HCT116 (cell line): ENCODE measurements around the gene PIGX. TPM values are rescaled to one million over a fixed set of nuclear protein-coding genes. Genes with fewer than 3 reads are reported as not detected.
A peak's percentile ranks its signal among the peaks of the same experiment; 100 is the strongest.

ENCODE experiments used
- ATAC-seq: fragments of 200-7000 bp; cut with Tn5 transposase; 2 replicates; pipeline ENCODE4 v1.9.1; 2020; ENCODE audit warnings: mild to moderate bottlenecking, moderate library complexity
- BruUV-seq: library from RNA; stranded (reverse); fragments of 400-500 nt; replicated peaks from 2 replicates; lab custom pipeline; 2021; lab: Mats Ljungman, UMichigan
- CTCF ChIA-PET: fragments of 300-600 bp; sonication (Branson Sonifier 250); formaldehyde crosslinking; loops from one replicate; lab custom pipeline; 2021; ENCODE audit warnings: antibody characterized with exemption; lab: Charles Lee
- POLR2A ChIA-PET: fragments of 300-600, 350-600 bp; sonication (Branson Sonifier 250); formaldehyde crosslinking; loops from one replicate; lab custom pipeline; 2021; ENCODE audit warnings: antibody characterized with exemption; lab: Charles Lee
- RAD21 ChIA-PET, 2 experiments: fragments of 300-600 bp; sonication (Branson Sonifier 250); formaldehyde crosslinking; loops; one replicate each; lab custom pipeline; 2023; ENCODE audit warnings: low total read pairs in 2 of 2; ENCODE audit not compliant: uncharacterized antibody in 2 of 2, unreplicated experiment in 2 of 2, low non-redundant PET in 1 of 2; lab: Charles Lee
- DNase-seq: peaks from one replicate; pipeline ENCODE4 v3.0.0-alpha.2; 2010; ENCODE audit warnings: low read depth, low spot score
- H2AFZ ChIP-seq: fragments of 200-600 bp; shearing (Covaris generic), sonication (generic); 2 replicates; pipeline ENCODE4 v1.6.1; 2017; ENCODE audit warnings: low read depth, mixed run types, mixed read lengths, antibody characterized with exemption, low read length; ENCODE audit not compliant: poor library complexity, severe bottlenecking
- H3K27ac ChIP-seq: 2 replicates; pipeline ENCODE4 v1.5.1; 2012; ENCODE audit warnings: low read depth, low read length
- H3K27me3 ChIP-seq: fragments of 200-600 bp; sonication (generic); 2 replicates; pipeline ENCODE4 v1.6.1; 2016; ENCODE audit warnings: mixed run types, low read length, mixed read lengths; ENCODE audit not compliant: insufficient read depth
- H3K36me3 ChIP-seq, 2 experiments: fragments of 200-500 bp in 1 of 2; fragments of 200-600 bp in 1 of 2; sonication (Bioruptor generic) in 1 of 2; sonication (generic) in 1 of 2; 2 replicates each; pipeline versions ENCODE4 v1.5.1 to v1.6.1; 2014 to 2016; ENCODE audit warnings: low read length in 2 of 2, inconsistent platforms in 1 of 2, mixed read lengths in 1 of 2, mixed run types in 1 of 2; ENCODE audit not compliant: insufficient read depth in 2 of 2, control insufficient read depth in 1 of 2
- H3K4me1 ChIP-seq, 2 experiments: fragments of 200-600 bp in 1 of 2; sonication (generic) in 1 of 2; 2 replicates each; pipeline versions ENCODE4 v1.5.1 to v1.6.1; 2012 to 2017; ENCODE audit warnings: low read length in 2 of 2, inconsistent platforms in 1 of 2, mild to moderate bottlenecking in 1 of 2, mixed read lengths in 1 of 2, mixed run types in 1 of 2, moderate library complexity in 1 of 2; ENCODE audit not compliant: insufficient read depth in 2 of 2, control insufficient read depth in 1 of 2
- H3K4me2 ChIP-seq: fragments of 200-600 bp; sonication (generic); 2 replicates; pipeline ENCODE4 v1.6.1; 2017; ENCODE audit warnings: mixed run types, low read length, mixed read lengths
- H3K4me3 ChIP-seq, 2 experiments: fragments of 200-600 bp in 1 of 2; sonication (generic) in 1 of 2; replicated peaks in 1 of 2; 2 replicates each; pipeline ENCODE4 v1.5.1; 2011 to 2016; ENCODE audit warnings: low read length in 2 of 2, control low read depth in 1 of 2, low read depth in 1 of 2, mild to moderate bottlenecking in 1 of 2, mixed read lengths in 1 of 2, mixed run types in 1 of 2
- H3K79me2 ChIP-seq: fragments of 200-600 bp; sonication (generic); 2 replicates; pipeline ENCODE4 v1.6.1; 2017; ENCODE audit warnings: mild to moderate bottlenecking, mixed run types, low read length, moderate library complexity, mixed read lengths; ENCODE audit not compliant: insufficient read depth
- H3K9ac ChIP-seq: fragments of 200-600 bp; sonication (generic); 2 replicates; pipeline ENCODE4 v1.6.1; 2016; ENCODE audit warnings: low read length, mixed read lengths
- H3K9me2 ChIP-seq: fragments of 200-600 bp; sonication (generic), shearing (Covaris generic); 2 replicates; pipeline ENCODE4 v1.6.1; 2017; ENCODE audit warnings: mixed run types, mild to moderate bottlenecking, moderate library complexity; ENCODE audit not compliant: insufficient read depth
- H3K9me3 ChIP-seq, 2 experiments: fragments of 200-500 bp in 1 of 2; fragments of 200-600 bp in 1 of 2; sonication (Bioruptor generic) in 1 of 2; sonication (generic) in 1 of 2; 2 replicates each; pipeline ENCODE4 v1.6.1; 2014 to 2017; ENCODE audit warnings: low read length in 2 of 2, mixed read lengths in 2 of 2, inconsistent platforms in 1 of 2, low read depth in 1 of 2, mild to moderate bottlenecking in 1 of 2, mixed run types in 1 of 2, moderate library complexity in 1 of 2; ENCODE audit not compliant: control insufficient read depth in 1 of 2, insufficient read depth in 1 of 2
- H4K20me1 ChIP-seq: fragments of 200-600 bp; sonication (generic), shearing (Covaris generic); 2 replicates; pipeline ENCODE4 v1.6.1; 2017; ENCODE audit warnings: mixed run types, mild to moderate bottlenecking, moderate library complexity; ENCODE audit not compliant: insufficient read depth
- CBX3 ChIP-seq: IDR thresholded peaks from 2 replicates; pipeline ENCODE4 v1.6.1; 2012; ENCODE audit warnings: low read depth
- EGR1 ChIP-seq: IDR thresholded peaks from 2 replicates; pipeline ENCODE4 v1.6.1; 2012; ENCODE audit warnings: low read depth
- EZH2phosphoT487 ChIP-seq: fragments of 200-600 bp; IDR thresholded peaks from 2 replicates; pipeline ENCODE4 v1.6.1; 2018; ENCODE audit warnings: antibody characterized with exemption, borderline replicate concordance
- FOSL1 ChIP-seq: IDR thresholded peaks from 2 replicates; pipeline ENCODE4 v1.6.1; 2012; ENCODE audit warnings: low read depth
- RAD21 ChIP-seq: IDR thresholded peaks from 2 replicates; pipeline ENCODE4 v1.6.1; 2012; ENCODE audit warnings: low read depth, mild to moderate bottlenecking
- SRF ChIP-seq: IDR thresholded peaks from 2 replicates; pipeline ENCODE4 v1.6.1; 2012; ENCODE audit warnings: low read depth
- TCF7L2 ChIP-seq: IDR thresholded peaks from 2 replicates; pipeline ENCODE4 v1.7.0; 2011; ENCODE audit warnings: borderline replicate concordance, inconsistent platforms; ENCODE audit not compliant: insufficient read depth, insufficient read length; ENCODE audit errors: extremely low read depth
- YY1 ChIP-seq: IDR thresholded peaks from 2 replicates; pipeline ENCODE4 v1.6.1; 2011; ENCODE audit warnings: low read length, low read depth, moderate library complexity, mild to moderate bottlenecking; ENCODE audit not compliant: insufficient replicate concordance; ENCODE audit errors: extremely low read depth
- intact Hi-C: fragments of 100-400 bp; cut with micrococcal nuclease; formaldehyde crosslinking; loops from 2 replicates; pipeline ENCODE4 v1.10.0; 2022
- total RNA-seq: library from RNA; stranded (reverse); gene quantifications from one replicate; pipeline ENCODE4 v1.2.1, GENCODE V29; 2021; ENCODE audit not compliant: unreplicated experiment
- TF ChIP-seq, protein P1 (sequence below): IDR thresholded peaks from 2 replicates; pipeline ENCODE4 v1.6.1; 2011; ENCODE audit warnings: mild to moderate bottlenecking, low read length, moderate library complexity; ENCODE audit not compliant: insufficient replicate concordance; ENCODE audit errors: extremely low read depth
- TF ChIP-seq, protein P2 (sequence below): IDR thresholded peaks from 2 replicates; pipeline ENCODE4 v1.6.1; 2012; ENCODE audit warnings: low read depth
- TF ChIP-seq, protein P3 (sequence below): IDR thresholded peaks from 2 replicates; pipeline ENCODE4 v1.6.1; 2012
- TF ChIP-seq, protein P4 (sequence below): IDR thresholded peaks from 2 replicates; pipeline ENCODE4 v1.6.1; 2012

The PIGX gene
- total RNA-seq, 1 experiment from 2014 or later = 27.2 TPM

DNA sequence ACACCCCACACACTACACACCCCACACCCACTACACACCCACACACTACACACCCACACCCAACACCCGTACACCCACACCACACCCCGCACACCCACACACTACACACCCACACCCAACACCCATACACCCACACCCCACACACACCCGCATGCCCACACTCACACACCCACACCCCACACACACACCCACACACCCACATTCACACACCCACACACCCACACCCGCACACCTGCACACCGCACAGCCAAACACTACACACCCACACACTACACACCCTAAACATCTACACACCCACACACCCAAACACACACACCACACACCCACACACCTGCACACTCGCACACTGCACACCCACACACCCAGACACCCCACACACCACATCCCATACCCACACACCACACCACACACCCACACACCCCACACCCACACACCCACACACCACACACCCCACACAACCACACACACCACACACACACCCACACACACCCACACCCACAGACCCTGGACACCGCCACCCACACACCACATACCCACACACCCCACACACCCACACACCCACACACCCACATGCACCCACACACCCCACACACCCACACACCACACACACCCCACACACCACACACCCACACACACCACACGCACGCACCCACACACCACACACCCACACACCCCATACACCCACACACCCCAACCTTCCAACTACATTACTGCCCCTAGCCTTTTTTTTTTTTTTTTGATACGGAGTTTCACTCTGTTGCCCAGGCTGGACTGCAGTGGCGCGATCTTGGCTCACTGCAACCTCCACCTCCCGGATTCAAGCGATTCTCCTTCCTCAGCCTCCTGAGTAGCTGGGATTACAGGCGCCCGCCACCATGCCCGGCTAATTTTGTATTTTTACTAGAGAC lies 17.0 kb upstream of the PIGX start:
- Histone ChIP-seq H3K36me3 (no peaks in the 10 kb centered on the region), H2AFZ (no peak overlapping the region), H3K27me3 (no peaks in the 10 kb centered on the region), H3K4me3 (no peak overlapping the region), H3K4me1 (no peaks in the 10 kb centered on the region), H3K9me2 (no peaks in the 10 kb centered on the region), H4K20me1 (no peaks in the 10 kb centered on the region), H3K9ac (no peak overlapping the region), H3K27ac (no peak overlapping the region; the same call in 1 of the 2 replicates), H3K79me2 (no peaks in the 10 kb centered on the region), H3K9me3 (no peaks in the 10 kb centered on the region), H3K4me2 (no peak overlapping the region)
- ATAC-seq = no peak; the same call in 1 of the 2 replicates
- intact Hi-C loops = no loop called here
- DNase-seq = no peak
- TF ChIP-seq EGR1 (0 out of 2 replicates have a peak, but pooled peaks have one; percentile 29), EZH2phosphoT487 (no peak)
- CTCF ChIA-PET = no interaction called here
- no TSS peak for BruUV-seq
- POLR2A ChIA-PET = interaction anchor here (1.2 kb wide), 1 partner anchor 44 kb away, joined by 3 read pairs; the partner anchor contains the start of gene PAK2
- RAD21 ChIA-PET = no interaction called here

DNA sequence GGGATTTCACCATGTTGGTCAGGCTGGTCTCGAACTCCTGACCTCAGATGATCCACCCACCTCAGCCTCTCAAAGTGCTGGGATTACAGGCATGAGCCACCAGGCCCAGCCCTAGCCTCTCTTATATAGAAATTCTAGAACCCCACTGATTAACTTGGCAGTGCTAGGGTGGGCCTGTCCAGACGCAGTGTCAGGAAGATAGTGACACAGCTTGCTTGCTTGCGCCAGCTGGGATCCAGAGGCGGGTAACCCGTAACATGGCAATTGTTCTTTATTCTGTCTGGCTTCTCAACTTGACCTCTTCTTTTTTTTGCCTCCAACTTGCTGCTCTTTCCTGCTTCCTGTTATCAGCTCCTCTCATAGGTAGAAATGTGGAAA lies 16.3 kb upstream of the PIGX start:
- POLR2A ChIA-PET = interaction anchor here (1.2 kb wide), 1 partner anchor 44 kb away, joined by 3 read pairs; the partner anchor contains the start of gene PAK2
- no peak for TF ChIP-seq YY1
- TF ChIP-seq, protein P1, sequence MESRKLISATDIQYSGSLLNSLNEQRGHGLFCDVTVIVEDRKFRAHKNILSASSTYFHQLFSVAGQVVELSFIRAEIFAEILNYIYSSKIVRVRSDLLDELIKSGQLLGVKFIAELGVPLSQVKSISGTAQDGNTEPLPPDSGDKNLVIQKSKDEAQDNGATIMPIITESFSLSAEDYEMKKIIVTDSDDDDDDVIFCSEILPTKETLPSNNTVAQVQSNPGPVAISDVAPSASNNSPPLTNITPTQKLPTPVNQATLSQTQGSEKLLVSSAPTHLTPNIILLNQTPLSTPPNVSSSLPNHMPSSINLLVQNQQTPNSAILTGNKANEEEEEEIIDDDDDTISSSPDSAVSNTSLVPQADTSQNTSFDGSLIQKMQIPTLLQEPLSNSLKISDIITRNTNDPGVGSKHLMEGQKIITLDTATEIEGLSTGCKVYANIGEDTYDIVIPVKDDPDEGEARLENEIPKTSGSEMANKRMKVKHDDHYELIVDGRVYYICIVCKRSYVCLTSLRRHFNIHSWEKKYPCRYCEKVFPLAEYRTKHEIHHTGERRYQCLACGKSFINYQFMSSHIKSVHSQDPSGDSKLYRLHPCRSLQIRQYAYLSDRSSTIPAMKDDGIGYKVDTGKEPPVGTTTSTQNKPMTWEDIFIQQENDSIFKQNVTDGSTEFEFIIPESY = no peak
- no peak for TF ChIP-seq SRF
- no peak for TF ChIP-seq TCF7L2
- TF ChIP-seq FOSL1 = no peak
- TF ChIP-seq, protein P2, sequence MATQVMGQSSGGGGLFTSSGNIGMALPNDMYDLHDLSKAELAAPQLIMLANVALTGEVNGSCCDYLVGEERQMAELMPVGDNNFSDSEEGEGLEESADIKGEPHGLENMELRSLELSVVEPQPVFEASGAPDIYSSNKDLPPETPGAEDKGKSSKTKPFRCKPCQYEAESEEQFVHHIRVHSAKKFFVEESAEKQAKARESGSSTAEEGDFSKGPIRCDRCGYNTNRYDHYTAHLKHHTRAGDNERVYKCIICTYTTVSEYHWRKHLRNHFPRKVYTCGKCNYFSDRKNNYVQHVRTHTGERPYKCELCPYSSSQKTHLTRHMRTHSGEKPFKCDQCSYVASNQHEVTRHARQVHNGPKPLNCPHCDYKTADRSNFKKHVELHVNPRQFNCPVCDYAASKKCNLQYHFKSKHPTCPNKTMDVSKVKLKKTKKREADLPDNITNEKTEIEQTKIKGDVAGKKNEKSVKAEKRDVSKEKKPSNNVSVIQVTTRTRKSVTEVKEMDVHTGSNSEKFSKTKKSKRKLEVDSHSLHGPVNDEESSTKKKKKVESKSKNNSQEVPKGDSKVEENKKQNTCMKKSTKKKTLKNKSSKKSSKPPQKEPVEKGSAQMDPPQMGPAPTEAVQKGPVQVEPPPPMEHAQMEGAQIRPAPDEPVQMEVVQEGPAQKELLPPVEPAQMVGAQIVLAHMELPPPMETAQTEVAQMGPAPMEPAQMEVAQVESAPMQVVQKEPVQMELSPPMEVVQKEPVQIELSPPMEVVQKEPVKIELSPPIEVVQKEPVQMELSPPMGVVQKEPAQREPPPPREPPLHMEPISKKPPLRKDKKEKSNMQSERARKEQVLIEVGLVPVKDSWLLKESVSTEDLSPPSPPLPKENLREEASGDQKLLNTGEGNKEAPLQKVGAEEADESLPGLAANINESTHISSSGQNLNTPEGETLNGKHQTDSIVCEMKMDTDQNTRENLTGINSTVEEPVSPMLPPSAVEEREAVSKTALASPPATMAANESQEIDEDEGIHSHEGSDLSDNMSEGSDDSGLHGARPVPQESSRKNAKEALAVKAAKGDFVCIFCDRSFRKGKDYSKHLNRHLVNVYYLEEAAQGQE = no peak
- TF ChIP-seq, protein P3, sequence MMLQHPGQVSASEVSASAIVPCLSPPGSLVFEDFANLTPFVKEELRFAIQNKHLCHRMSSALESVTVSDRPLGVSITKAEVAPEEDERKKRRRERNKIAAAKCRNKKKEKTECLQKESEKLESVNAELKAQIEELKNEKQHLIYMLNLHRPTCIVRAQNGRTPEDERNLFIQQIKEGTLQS = no peak
- TF ChIP-seq RAD21 = no peak
- TF ChIP-seq CBX3 = no peak
- TF ChIP-seq, protein P4, sequence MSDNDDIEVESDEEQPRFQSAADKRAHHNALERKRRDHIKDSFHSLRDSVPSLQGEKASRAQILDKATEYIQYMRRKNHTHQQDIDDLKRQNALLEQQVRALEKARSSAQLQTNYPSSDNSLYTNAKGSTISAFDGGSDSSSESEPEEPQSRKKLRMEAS = no peak

More for the DNA sequence above, 16.3 kb upstream of the PIGX start:
- Histone ChIP-seq H3K79me2 (no peaks in the 10 kb centered on the region), H3K27ac (no peak overlapping the region), H3K27me3 (no peaks in the 10 kb centered on the region), H2AFZ (no peak overlapping the region), H3K4me3 (no peak overlapping the region), H3K36me3 (no peaks in the 10 kb centered on the region), H3K9me3 (no peaks in the 10 kb centered on the region), H4K20me1 (no peaks in the 10 kb centered on the region), H3K9ac (no peak overlapping the region), H3K4me1 (no peaks in the 10 kb centered on the region), H3K4me2 (no peak overlapping the region), H3K9me2 (no peaks in the 10 kb centered on the region)
- intact Hi-C loops = no loop called here
- ChIA-PET RAD21 (no interaction called here), CTCF (no interaction called here)
- no TSS peak for BruUV-seq
- ATAC-seq (no peak), DNase-seq (no peak)
